Activated naive CD4-positive, alpha-beta T cell treated with anti-CD3 and anti-CD28 coated beads, Interleukin-2, amount 50 U/mL, for 24 hours (primary cell): ENCODE results near the gene GPR61.

Experiments
- H3K27ac Mint-ChIP-seq: one replicate; pipeline ENCODE4 v1.8.0; 2021; ENCODE audit warnings: mild to moderate bottlenecking, mixed read lengths
- H3K27me3 Mint-ChIP-seq: one replicate; pipeline ENCODE4 v1.8.0; 2021; ENCODE audit warnings: mixed read lengths
- H3K36me3 Mint-ChIP-seq: one replicate; pipeline ENCODE4 v1.8.0; 2021; ENCODE audit warnings: mixed read lengths
- H3K4me1 Mint-ChIP-seq: one replicate; pipeline ENCODE4 v1.8.0; 2021; ENCODE audit warnings: mixed read lengths
- H3K4me3 Mint-ChIP-seq: one replicate; pipeline ENCODE4 v1.8.0; 2021; ENCODE audit warnings: mild to moderate bottlenecking, mixed read lengths
- H3K9me3 Mint-ChIP-seq: one replicate; pipeline ENCODE4 v1.8.0; 2021; ENCODE audit warnings: mixed read lengths

The GPR61 gene

GRCh38 chr1:109527846-109528695, 11.6 kb upstream of the GPR61 start:
- no peaks in the 10 kb centered on the region for H3K27me3 Mint-ChIP-seq
- no peaks in the 10 kb centered on the region for H3K36me3 Mint-ChIP-seq
- peaks cover 34% of the 10 kb centered on the region for H3K4me1 Mint-ChIP-seq
- H3K4me3 Mint-ChIP-seq = no peak overlapping the region
- H3K27ac Mint-ChIP-seq = no peak overlapping the region
- H3K9me3 Mint-ChIP-seq = no peaks in the 10 kb centered on the region

- H3K4me1 Mint-ChIP-seq = peaks cover 34% of the 10 kb centered on the region
- H3K9me3 Mint-ChIP-seq = no peaks in the 10 kb centered on the region
- H3K36me3 Mint-ChIP-seq = no peaks in the 10 kb centered on the region
- no peak overlapping the region for H3K27ac Mint-ChIP-seq
- no peaks in the 10 kb centered on the region for H3K27me3 Mint-ChIP-seq
- H3K4me3 Mint-ChIP-seq = no peak overlapping the region
Measured at GRCh38 chr1:109528712-109529111, 11.0 kb upstream of the GPR61 start.

GRCh38 chr1:109529881-109530456, 9.7 kb upstream of the GPR61 start:
- H3K27me3 Mint-ChIP-seq = no peaks in the 10 kb centered on the region
- H3K36me3 Mint-ChIP-seq = no peaks in the 10 kb centered on the region
- peaks cover 34% of the 10 kb centered on the region for H3K4me1 Mint-ChIP-seq
- H3K27ac Mint-ChIP-seq = no peak overlapping the region
- H3K4me3 Mint-ChIP-seq = no peak overlapping the region
- no peaks in the 10 kb centered on the region for H3K9me3 Mint-ChIP-seq

- H3K27ac Mint-ChIP-seq = peak overlapping the region; percentile 71
- H3K9me3 Mint-ChIP-seq = no peaks in the 10 kb centered on the region
- peak overlapping the region; percentile 9 for H3K4me3 Mint-ChIP-seq
- H3K4me1 Mint-ChIP-seq = peaks cover 34% of the 10 kb centered on the region
- H3K27me3 Mint-ChIP-seq = no peaks in the 10 kb centered on the region
- no peaks in the 10 kb centered on the region for H3K36me3 Mint-ChIP-seq
Measured at GRCh38 chr1:109530457-109531087, 9.1 kb upstream of the GPR61 start.

- Mint-ChIP-seq H3K27ac (peak overlapping the region; percentile 4), H3K36me3 (no peaks in the 10 kb centered on the region), H3K4me3 (peak overlapping the region; percentile 9), H3K4me1 (peaks cover 34% of the 10 kb centered on the region), H3K9me3 (no peaks in the 10 kb centered on the region), H3K27me3 (no peaks in the 10 kb centered on the region)
Measured at GRCh38 chr1:109531380-109531779, 8.3 kb upstream of the GPR61 start.

- Mint-ChIP-seq H3K9me3 (no peaks in the 10 kb centered on the region), H3K36me3 (no peaks in the 10 kb centered on the region), H3K4me3 (peak overlapping the region; percentile 79), H3K27me3 (no peaks in the 10 kb centered on the region), H3K4me1 (peaks cover 34% of the 10 kb centered on the region), H3K27ac (no peak overlapping the region)
Measured at GRCh38 chr1:109531826-109532364, 7.8 kb upstream of the GPR61 start.

GRCh38 chr1:109532365-109533136, 7.1 kb upstream of the GPR61 start:
- no peaks in the 10 kb centered on the region for H3K9me3 Mint-ChIP-seq
- peaks cover 34% of the 10 kb centered on the region for H3K4me1 Mint-ChIP-seq
- H3K4me3 Mint-ChIP-seq = peak overlapping the region; percentile 79
- H3K36me3 Mint-ChIP-seq = no peaks in the 10 kb centered on the region
- H3K27ac Mint-ChIP-seq = peak overlapping the region; percentile 81
- H3K27me3 Mint-ChIP-seq = no peaks in the 10 kb centered on the region

GRCh38 chr1:109534307-109534858, 5.3 kb upstream of the GPR61 start:
- Mint-ChIP-seq H3K4me1 (peaks cover 34% of the 10 kb centered on the region), H3K27me3 (no peaks in the 10 kb centered on the region), H3K27ac (peak overlapping the region; percentile 13), H3K36me3 (no peaks in the 10 kb centered on the region), H3K9me3 (no peaks in the 10 kb centered on the region), H3K4me3 (no peak overlapping the region)

- Mint-ChIP-seq H3K4me3 (no peak overlapping the region), H3K9me3 (no peaks in the 10 kb centered on the region), H3K27me3 (no peaks in the 10 kb centered on the region), H3K27ac (no peak overlapping the region), H3K4me1 (peaks cover 24% of the 10 kb centered on the region), H3K36me3 (no peaks in the 10 kb centered on the region)
Measured at GRCh38 chr1:109535481-109535880, 4.2 kb upstream of the GPR61 start.

GRCh38 chr1:109535971-109536491, 3.6 kb upstream of the GPR61 start:
- H3K9me3 Mint-ChIP-seq = no peaks in the 10 kb centered on the region
- no peaks in the 10 kb centered on the region for H3K36me3 Mint-ChIP-seq
- H3K27ac Mint-ChIP-seq = no peak overlapping the region
- peaks cover 19% of the 10 kb centered on the region for H3K4me1 Mint-ChIP-seq
- no peak overlapping the region for H3K4me3 Mint-ChIP-seq
- no peaks in the 10 kb centered on the region for H3K27me3 Mint-ChIP-seq

- no peaks in the 10 kb centered on the region for H3K27me3 Mint-ChIP-seq
- no peaks in the 10 kb centered on the region for H3K36me3 Mint-ChIP-seq
- H3K27ac Mint-ChIP-seq = no peak overlapping the region
- no peaks in the 10 kb centered on the region for H3K9me3 Mint-ChIP-seq
- H3K4me1 Mint-ChIP-seq = peaks cover 3% of the 10 kb centered on the region
- no peak overlapping the region for H3K4me3 Mint-ChIP-seq
Measured at GRCh38 chr1:109537450-109538178, 2.1 kb upstream of the GPR61 start.

GRCh38 chr1:109538827-109539555, 681 bp upstream of the GPR61 start:
- H3K4me3 Mint-ChIP-seq = no peak overlapping the region
- no peaks in the 10 kb centered on the region for H3K36me3 Mint-ChIP-seq
- H3K27me3 Mint-ChIP-seq = no peaks in the 10 kb centered on the region
- H3K27ac Mint-ChIP-seq = no peak overlapping the region
- H3K9me3 Mint-ChIP-seq = no peaks in the 10 kb centered on the region
- H3K4me1 Mint-ChIP-seq = no peaks in the 10 kb centered on the region

- Mint-ChIP-seq H3K9me3 (no peaks in the 10 kb centered on the region), H3K27ac (no peak overlapping the region), H3K36me3 (no peaks in the 10 kb centered on the region), H3K4me3 (no peak overlapping the region), H3K4me1 (peaks cover 3% of the 10 kb centered on the region), H3K27me3 (no peaks in the 10 kb centered on the region)
Measured at GRCh38 chr1:109541102-109541501, 1.4 kb downstream of the GPR61 start.

- no peaks in the 10 kb centered on the region for H3K27me3 Mint-ChIP-seq
- H3K27ac Mint-ChIP-seq = no peak overlapping the region
- peaks cover 18% of the 10 kb centered on the region for H3K4me1 Mint-ChIP-seq
- H3K4me3 Mint-ChIP-seq = no peak overlapping the region
- no peaks in the 10 kb centered on the region for H3K9me3 Mint-ChIP-seq
- H3K36me3 Mint-ChIP-seq = no peaks in the 10 kb centered on the region
Measured at GRCh38 chr1:109542657-109543056, 3.0 kb downstream of the GPR61 start.
